Subcutaneous adipose tissue (tissue), 4 donors: ENCODE measurements around the gene CHD5. TPM values are rescaled to one million over a fixed set of nuclear protein-coding genes. Genes with fewer than 3 reads are reported as not detected.

Experiments used
- total RNA-seq, 4 donors: library from RNA; depleted of rRNA; stranded (reverse); fragments of >200 nt; gene quantifications; one replicate each; pipeline ENCODE4 v1.1.0, GENCODE V29; 2016
- TF ChIP-seq, protein P1 (sequence below): fragments of 450-650 bp; IDR thresholded peaks from one replicate; pipeline ENCODE4 v1.5.1; 2016; ENCODE audit warnings: low read depth, mild to moderate bottlenecking, control low read depth, antibody characterized with exemption, moderate library complexity

The CHD5 gene
- total RNA-seq, 4 donors from 2014 or later: 0.19 to 0.49 (median 0.22) TPM; not detected in 1

DNA sequence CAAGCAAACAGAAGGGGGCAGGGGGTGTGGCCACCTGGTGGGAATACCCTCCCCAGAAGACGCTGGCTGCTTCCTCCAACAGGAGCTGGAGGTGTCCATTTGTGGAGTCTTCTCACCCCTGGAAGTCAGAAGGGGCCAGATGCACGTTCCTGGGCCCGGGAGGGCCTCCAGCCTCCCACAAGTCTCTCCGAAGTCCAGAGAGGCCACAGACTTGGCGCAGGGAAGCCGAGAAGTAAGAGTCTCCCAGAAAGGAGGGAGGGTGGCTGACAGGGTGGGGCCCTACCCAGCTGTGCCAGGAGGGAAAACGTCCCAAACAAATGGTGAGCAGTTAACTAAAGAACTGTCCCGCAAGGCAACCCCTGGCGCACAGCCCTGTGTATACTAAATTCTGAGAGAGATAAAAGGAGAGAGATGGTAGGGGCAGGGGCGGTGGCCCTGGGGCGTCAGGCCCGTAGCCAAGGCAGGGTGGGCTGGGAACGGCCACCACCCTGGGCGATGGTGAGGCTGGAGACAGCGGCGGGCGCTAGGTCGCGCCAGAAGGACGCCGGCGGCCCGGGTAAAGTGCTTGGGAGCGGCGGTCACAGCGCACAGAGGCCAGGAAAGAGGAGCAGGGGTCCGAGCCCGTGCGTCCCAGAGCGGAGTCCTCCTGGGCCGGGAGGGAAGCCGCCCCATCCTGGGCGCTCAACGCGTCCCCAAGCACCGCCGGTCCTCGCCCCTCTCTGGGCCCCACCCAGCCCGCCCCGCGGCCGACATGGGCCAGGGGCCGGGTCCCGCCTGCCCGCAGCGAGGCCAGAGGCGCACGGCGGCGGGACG lies 1.2 kb downstream of the CHD5 start:
- TF ChIP-seq, protein P1, sequence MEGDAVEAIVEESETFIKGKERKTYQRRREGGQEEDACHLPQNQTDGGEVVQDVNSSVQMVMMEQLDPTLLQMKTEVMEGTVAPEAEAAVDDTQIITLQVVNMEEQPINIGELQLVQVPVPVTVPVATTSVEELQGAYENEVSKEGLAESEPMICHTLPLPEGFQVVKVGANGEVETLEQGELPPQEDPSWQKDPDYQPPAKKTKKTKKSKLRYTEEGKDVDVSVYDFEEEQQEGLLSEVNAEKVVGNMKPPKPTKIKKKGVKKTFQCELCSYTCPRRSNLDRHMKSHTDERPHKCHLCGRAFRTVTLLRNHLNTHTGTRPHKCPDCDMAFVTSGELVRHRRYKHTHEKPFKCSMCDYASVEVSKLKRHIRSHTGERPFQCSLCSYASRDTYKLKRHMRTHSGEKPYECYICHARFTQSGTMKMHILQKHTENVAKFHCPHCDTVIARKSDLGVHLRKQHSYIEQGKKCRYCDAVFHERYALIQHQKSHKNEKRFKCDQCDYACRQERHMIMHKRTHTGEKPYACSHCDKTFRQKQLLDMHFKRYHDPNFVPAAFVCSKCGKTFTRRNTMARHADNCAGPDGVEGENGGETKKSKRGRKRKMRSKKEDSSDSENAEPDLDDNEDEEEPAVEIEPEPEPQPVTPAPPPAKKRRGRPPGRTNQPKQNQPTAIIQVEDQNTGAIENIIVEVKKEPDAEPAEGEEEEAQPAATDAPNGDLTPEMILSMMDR: no peak

DNA sequence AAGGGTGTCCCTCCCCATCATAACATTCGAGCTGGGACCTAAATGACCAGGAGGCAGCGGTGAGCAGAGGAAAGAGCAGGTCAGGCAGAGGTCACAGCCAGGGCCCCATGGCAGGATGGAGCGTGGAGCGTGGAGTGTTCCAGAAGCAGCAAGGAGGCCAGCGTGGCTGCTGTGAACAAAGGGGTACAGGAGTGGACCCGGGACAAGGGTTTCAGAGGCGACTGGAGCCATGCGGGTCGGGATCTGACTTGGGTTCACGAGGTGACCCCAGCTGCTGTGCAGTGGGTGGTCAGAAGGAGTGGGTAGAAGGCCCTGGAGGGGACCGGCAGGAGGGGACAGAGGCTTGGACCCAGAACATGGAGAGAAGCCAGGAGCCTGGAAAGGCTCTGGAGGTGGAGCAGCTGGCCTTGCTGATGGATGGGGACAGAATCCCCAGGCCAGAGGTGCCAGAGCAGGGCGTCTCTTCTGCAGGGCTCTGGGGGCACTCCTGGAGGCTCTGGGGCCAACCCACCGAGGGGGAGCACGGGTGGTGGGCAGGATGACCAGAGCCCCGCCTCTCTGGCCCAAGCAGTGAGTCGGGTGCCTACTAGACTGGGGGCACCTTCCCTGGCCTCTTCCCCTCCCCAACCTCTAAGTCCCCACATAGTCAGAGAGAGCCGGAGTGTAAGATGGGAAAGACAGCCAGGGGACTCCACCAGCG lies 2.3 kb downstream of the CHD5 start:
- TF ChIP-seq, protein P1: no peak

GRCh38 chr1:6176779-6177178 lies 3.3 kb downstream of the CHD5 start:
- TF ChIP-seq, protein P1: no peak

GRCh38 chr1:6175411-6175828 lies 4.7 kb downstream of the CHD5 start:
- TF ChIP-seq, protein P1: no peak

DNA sequence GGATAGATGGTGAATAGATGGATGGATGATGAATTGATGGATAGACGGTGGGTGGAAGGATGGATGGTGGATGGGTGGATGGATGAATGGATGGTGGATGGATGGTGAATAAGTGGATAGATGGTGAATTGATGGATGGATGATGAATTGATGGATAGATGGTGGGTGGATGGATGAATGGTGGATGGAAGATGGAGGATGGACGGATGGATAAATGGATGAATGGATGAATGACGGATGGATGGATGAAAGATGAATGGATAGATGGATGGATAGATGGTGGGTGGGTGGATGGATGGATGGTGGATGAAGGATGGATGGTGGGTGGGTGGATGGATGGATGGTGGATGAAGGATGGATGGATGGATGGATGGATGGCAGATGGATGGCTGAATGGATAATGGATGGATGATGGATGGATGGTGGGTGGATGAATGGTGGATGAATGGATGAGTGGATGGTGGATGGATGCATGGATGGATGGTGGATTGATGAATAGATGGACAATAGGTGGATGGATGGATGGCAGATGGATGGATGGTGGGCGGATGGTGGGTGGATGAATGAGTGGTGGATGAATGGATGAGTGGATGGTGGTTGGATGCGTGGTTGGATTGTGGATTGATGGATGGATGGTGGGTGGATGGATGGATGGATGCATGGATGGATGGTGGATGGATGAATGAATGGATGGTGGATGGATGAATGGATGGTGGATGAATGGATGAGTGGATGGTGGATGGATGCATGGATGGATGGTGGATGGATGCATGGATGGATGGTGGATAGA lies 5.3 kb downstream of the CHD5 start:
- TF ChIP-seq, protein P1: no peak

DNA sequence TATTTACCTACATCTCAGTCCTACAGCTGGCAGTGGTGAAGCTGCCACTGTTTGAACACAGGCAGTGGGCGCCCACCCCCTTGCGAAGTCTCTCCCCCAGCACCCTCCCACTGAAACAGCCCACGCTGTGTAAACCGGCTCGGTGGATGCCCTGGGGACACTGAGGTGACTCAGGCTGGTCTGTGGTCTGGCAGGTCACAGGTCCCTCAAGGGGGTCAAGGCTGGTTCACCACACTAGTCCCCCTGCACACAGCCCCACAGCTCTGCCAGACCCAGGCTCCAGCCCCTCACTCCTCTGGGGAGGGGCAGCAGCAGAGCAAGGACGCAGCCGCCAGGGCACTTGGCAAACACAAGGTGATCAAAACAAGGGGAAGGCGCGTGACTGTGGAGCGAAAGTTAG lies 7.6 kb downstream of the CHD5 start:
- TF ChIP-seq, protein P1: no peak
